ENCODE results near the gene HAP1. TPM values are rescaled to one million over a fixed set of nuclear protein-coding genes. Genes with fewer than 3 reads are reported as not detected.

HAP1 gene
- total and polyA plus RNA-seq, 2 of the 8 experiments (the other 6 are each of a cell fraction or from before 2014, with no cell fraction given) = 2.3 to 3.6 TPM

- Histone ChIP-seq H2AFZ (ENCODE audit: low read length) (no peak overlapping the region), H2BK20ac (ENCODE audit: low read length) (no peak overlapping the region), H3K27ac (ENCODE audit: low read depth, low read length) (no peak overlapping the region), H3K9ac (replicated peaks in 1 of 4; ENCODE audit: extremely low read depth in 1 of 4, low read depth in 3 of 4, low read length in 3 of 4) (no peak overlapping the region), H2BK120ac (replicated peaks; ENCODE audit: low read depth, low read length) (no peak overlapping the region), H3K4me3 (ENCODE audit: extremely low read depth in 1 of 4, insufficient read depth in 2 of 4, low read depth in 3 of 4, low read length in 4 of 4) (no peak overlapping the region), H4K91ac (replicated peaks; ENCODE audit: insufficient read length, low read length) (no peak overlapping the region), H2AK5ac (ENCODE audit: low read depth, low read length) (no peak overlapping the region), H4K5ac (ENCODE audit: insufficient read length, low read depth, low read length) (no peak overlapping the region), H2BK5ac (ENCODE audit: low read depth, low read length) (no peak overlapping the region), H3K56ac (replicated peaks; ENCODE audit: insufficient read length, low read depth, low read length) (no peak overlapping the region), H3K23ac (ENCODE audit: insufficient read length) (no peak overlapping the region), H3K9me3 (ENCODE audit: insufficient read depth in 2 of 2, low read depth in 1 of 2, low read length in 1 of 2) (no peaks in the 10 kb centered on the region), H3K4me2 (ENCODE audit: insufficient read depth in 1 of 2, low read depth in 2 of 2, low read length in 2 of 2) (no peak overlapping the region), H3K4ac (replicated peaks; ENCODE audit: insufficient read length, low read depth, low read length) (no peak overlapping the region), H3K27me3 (replicated peaks in 1 of 4; ENCODE audit: control insufficient read depth in 3 of 4, extremely low read depth in 1 of 4, insufficient read depth in 3 of 4, low read length in 3 of 4) (no peaks in the 10 kb centered on the region), H3K18ac (ENCODE audit: extremely low read depth, low read length) (no peak overlapping the region), H2BK12ac (ENCODE audit: low read depth, low read length) (no peak overlapping the region), H4K20me1 (replicated peaks in 1 of 2; ENCODE audit: control insufficient read depth in 1 of 2, insufficient read depth in 2 of 2, low read length in 2 of 2) (peaks cover 5 to 17% of the 10 kb centered on the region in 2 experiments), H3K79me1 (ENCODE audit: low read depth, low read length) (0 out of 2 replicates have a peak, but pooled peaks cover 2% of the 10 kb centered on the region), H3K79me2 (ENCODE audit: control insufficient read depth in 1 of 2, insufficient read depth in 2 of 2, low read length in 2 of 2) (no peaks in the 10 kb centered on the region), H3K23me2 (ENCODE audit: low read depth, low read length) (no peaks in the 10 kb centered on the region; the same call in 1 of the 2 replicates), H3K14ac (ENCODE audit: insufficient read length) (no peak overlapping the region), H3K4me1 (replicated peaks in 1 of 4; ENCODE audit: control insufficient read depth in 3 of 4, insufficient read depth in 4 of 4, low read length in 3 of 4) (no peaks in the 10 kb centered on the region), H2BK15ac (ENCODE audit: low read length) (no peak overlapping the region), H3K36me3 (ENCODE audit: control insufficient read depth in 2 of 4, insufficient read depth in 4 of 4, low read length in 3 of 4) (peaks cover 29 to 65% (median 48%) of the 10 kb centered on the region in 4 experiments; a peak in 7 of 8 replicates), H4K8ac (ENCODE audit: extremely low read depth, insufficient read depth, low read length) (no peak overlapping the region)
- WGBS, 2 experiments (ENCODE audit: extremely low coverage in 1 of 2, insufficient coverage in 1 of 2, insufficient read length in 1 of 2, insufficient replicate concordance in 2 of 2, low coverage in 1 of 2, low lambda C conversion rate in 2 of 2, missing lambda C conversion rate in 1 of 2) = 100% methylated on average over 8 of the region's 9 CpGs; no CpG with 5 or more reads in 1 of the 2 experiments
- POLR2A ChIA-PET (ENCODE audit: partially characterized antibody) = interaction anchor here (1.3 to 1.8 kb wide), 2 partner anchors 16 to 70 kb away, joined by 3 read pairs; partner anchors contain the start of gene EIF1
- TF ChIP-seq SIX5 (IDR thresholded peaks at IDR 0.05; ENCODE audit: low read depth, low read length) (no peak), JUN (IDR thresholded peaks at IDR 0.05; ENCODE audit: low read depth, low read length) (no peak), KDM5A (IDR thresholded peaks at IDR 0.05; ENCODE audit: low read length) (no peak), SP4 (IDR thresholded peaks at IDR 0.05; ENCODE audit: low read length) (no peak), NANOG (IDR thresholded peaks at IDR 0.05; ENCODE audit: insufficient read depth, low read depth, low read length, poor library complexity, severe bottlenecking) (no peak)
- CTCF ChIA-PET (ENCODE audit: partially characterized antibody) = interaction anchor here (1.2 to 2.5 kb wide), 5 partner anchors 10 to 201 kb away, joined by 3 to 8 read pairs (median 3); partner anchors contain the start of genes JUP and P3H4
- DNase-seq (ENCODE audit: low read depth in 1 of 2, low spot score in 2 of 2) = no peak
- no peak for FAIRE-seq
Measured at GRCh38 chr17:41758601-41759000, 24.2 kb upstream of the HAP1 start.

Measured in H1 (cell line).